ENCODE measurements around the gene TRIM17.

DNA sequence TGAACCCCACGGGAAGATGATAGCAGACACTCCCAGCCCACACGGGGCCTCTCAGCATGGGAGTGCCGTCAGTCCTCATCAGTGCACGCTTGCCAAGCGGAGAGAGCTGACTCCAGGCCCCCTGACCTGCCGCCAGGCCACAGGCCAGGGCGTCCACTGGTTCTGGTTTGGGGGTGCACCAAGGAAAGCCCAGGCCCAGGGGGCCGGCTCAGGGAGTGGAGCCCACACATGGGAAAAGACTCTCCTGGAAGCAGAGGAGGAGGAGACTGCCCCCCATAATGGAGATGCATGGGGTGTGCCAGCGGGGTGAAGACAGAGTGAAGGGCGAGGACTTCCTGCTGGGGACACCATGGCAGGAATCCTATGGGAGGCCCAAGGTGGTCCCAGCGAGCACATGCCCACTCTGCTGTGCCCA is 16.4 kb downstream of the TRIM17 start:
- TF ChIP-seq, protein P1, sequence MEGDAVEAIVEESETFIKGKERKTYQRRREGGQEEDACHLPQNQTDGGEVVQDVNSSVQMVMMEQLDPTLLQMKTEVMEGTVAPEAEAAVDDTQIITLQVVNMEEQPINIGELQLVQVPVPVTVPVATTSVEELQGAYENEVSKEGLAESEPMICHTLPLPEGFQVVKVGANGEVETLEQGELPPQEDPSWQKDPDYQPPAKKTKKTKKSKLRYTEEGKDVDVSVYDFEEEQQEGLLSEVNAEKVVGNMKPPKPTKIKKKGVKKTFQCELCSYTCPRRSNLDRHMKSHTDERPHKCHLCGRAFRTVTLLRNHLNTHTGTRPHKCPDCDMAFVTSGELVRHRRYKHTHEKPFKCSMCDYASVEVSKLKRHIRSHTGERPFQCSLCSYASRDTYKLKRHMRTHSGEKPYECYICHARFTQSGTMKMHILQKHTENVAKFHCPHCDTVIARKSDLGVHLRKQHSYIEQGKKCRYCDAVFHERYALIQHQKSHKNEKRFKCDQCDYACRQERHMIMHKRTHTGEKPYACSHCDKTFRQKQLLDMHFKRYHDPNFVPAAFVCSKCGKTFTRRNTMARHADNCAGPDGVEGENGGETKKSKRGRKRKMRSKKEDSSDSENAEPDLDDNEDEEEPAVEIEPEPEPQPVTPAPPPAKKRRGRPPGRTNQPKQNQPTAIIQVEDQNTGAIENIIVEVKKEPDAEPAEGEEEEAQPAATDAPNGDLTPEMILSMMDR (IDR thresholded peaks at IDR 0.05): no peak
- TF ChIP-seq POLR2A (IDR thresholded peaks at IDR 0.05; ENCODE audit: low read depth): no peak
